ENCODE measurements around the gene SLC52A3. TPM values are rescaled to one million over a fixed set of nuclear protein-coding genes. Genes with fewer than 3 reads are reported as not detected.
A peak's percentile ranks its signal among the peaks of the same experiment; 100 is the strongest.

The SLC52A3 gene
- total and polyA plus RNA-seq, 2 of the 13 experiments (the other 11 are each of a cell fraction or from before 2014, with no cell fraction given) = 0.03 TPM; not detected in 1

DNA sequence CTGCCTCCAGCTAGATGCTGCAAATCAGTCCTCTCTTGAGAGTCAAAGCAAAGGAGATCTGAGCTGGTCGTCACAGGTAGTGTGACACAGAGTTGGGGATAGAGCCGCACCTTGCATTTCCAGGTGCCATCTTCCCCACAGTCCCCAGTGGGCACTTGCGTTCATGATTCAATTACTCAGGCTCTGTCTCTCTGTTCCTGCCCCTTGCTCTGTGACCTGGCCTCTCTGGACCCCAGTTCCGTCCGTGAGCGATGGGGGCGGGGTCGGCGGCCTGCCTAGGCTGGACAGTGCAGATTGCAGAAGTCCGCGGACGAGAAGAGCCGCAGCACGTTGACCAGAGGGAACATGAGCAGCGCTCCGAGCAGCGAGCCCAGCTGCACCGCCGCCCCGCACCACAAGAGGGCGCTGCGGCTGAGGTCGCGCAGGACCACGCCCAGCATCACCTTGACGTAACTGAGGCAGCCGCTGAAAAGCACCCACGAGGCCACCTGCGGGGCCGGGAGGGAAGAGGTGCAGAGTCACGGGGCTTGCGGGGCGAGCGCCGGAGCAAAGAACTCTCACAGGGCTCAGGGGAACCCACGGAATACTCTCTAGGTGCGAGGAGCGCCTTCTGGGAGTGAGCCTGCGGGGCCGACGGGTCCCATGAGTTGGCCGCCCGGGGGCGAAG is 7.4 kb downstream of the SLC52A3 start (continued):
- TF ChIP-seq, protein P1, sequence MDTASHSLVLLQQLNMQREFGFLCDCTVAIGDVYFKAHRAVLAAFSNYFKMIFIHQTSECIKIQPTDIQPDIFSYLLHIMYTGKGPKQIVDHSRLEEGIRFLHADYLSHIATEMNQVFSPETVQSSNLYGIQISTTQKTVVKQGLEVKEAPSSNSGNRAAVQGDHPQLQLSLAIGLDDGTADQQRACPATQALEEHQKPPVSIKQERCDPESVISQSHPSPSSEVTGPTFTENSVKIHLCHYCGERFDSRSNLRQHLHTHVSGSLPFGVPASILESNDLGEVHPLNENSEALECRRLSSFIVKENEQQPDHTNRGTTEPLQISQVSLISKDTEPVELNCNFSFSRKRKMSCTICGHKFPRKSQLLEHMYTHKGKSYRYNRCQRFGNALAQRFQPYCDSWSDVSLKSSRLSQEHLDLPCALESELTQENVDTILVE (CRISPR knock-in tag; IDR thresholded peaks at IDR 0.05) = no peak
- TF ChIP-seq HDAC2 (CRISPR knock-in tag; IDR thresholded peaks at IDR 0.05) (no peak; the same call in 1 of the 2 replicates), EED (CRISPR knock-in tag; IDR thresholded peaks at IDR 0.05) (no peak), NONO (IDR thresholded peaks at IDR 0.05) (no peak), NONO (CRISPR knock-in tag; conservative IDR thresholded peaks at IDR 0.05) (peak; percentile 54; the same call in 1 of the 2 replicates), ZNF614 (CRISPR knock-in tag; IDR thresholded peaks at IDR 0.05; ENCODE audit: borderline replicate concordance) (no peak), ZFAT (CRISPR knock-in tag; conservative IDR thresholded peaks at IDR 0.05) (no peak), ZNF749 (CRISPR knock-in tag; IDR thresholded peaks at IDR 0.05; ENCODE audit: borderline replicate concordance) (no peak), MZF1 (CRISPR knock-in tag; IDR thresholded peaks at IDR 0.05; ENCODE audit: borderline replicate concordance) (no peak), MAFK (conservative IDR thresholded peaks at IDR 0.05 in 1 of 2, IDR thresholded peaks at IDR 0.05 in 1 of 2; ENCODE audit: low read length in 2 of 2) (no peak), ZFYVE20 (CRISPR knock-in tag; IDR thresholded peaks at IDR 0.05; ENCODE audit: borderline replicate concordance, low read depth) (no peak), ZSCAN22 (CRISPR knock-in tag; IDR thresholded peaks at IDR 0.05) (no peak), KLF9 (CRISPR knock-in tag; IDR thresholded peaks at IDR 0.05; ENCODE audit: low read depth) (0 out of 2 replicates have a peak, but pooled peaks have one; percentile 50), SRSF1 (optimal IDR thresholded peaks at IDR 0.05; ENCODE audit: low read depth, low read length) (no peak), ZNF317 (CRISPR knock-in tag; IDR thresholded peaks at IDR 0.05) (no peak), HNRNPH1 (optimal IDR thresholded peaks at IDR 0.05; ENCODE audit: low read depth, low read length) (no peak), PITX1 (CRISPR knock-in tag; IDR thresholded peaks at IDR 0.05) (peak; percentile 52; the same call in 1 of the 2 replicates), ZNF205 (CRISPR knock-in tag; IDR thresholded peaks at IDR 0.05) (no peak), AHR (CRISPR knock-in tag; IDR thresholded peaks at IDR 0.05) (no peak), TBP (CRISPR knock-in tag; IDR thresholded peaks at IDR 0.05) (no peak), HMG20B (CRISPR knock-in tag; conservative IDR thresholded peaks at IDR 0.05) (0 out of 2 replicates have a peak, but pooled peaks have one; percentile 36), EP300 (IDR thresholded peaks at IDR 0.05; ENCODE audit: low read depth in 2 of 2, low read length in 2 of 2) (peak in 1 of 2 experiments; percentile 42; a peak in 1 of 4 replicates), EP300 (CRISPR knock-in tag; IDR thresholded peaks at IDR 0.05; ENCODE audit: borderline replicate concordance) (no peak), NFRKB (IDR thresholded peaks at IDR 0.05) (no peak)
- TF ChIP-seq, protein P2, sequence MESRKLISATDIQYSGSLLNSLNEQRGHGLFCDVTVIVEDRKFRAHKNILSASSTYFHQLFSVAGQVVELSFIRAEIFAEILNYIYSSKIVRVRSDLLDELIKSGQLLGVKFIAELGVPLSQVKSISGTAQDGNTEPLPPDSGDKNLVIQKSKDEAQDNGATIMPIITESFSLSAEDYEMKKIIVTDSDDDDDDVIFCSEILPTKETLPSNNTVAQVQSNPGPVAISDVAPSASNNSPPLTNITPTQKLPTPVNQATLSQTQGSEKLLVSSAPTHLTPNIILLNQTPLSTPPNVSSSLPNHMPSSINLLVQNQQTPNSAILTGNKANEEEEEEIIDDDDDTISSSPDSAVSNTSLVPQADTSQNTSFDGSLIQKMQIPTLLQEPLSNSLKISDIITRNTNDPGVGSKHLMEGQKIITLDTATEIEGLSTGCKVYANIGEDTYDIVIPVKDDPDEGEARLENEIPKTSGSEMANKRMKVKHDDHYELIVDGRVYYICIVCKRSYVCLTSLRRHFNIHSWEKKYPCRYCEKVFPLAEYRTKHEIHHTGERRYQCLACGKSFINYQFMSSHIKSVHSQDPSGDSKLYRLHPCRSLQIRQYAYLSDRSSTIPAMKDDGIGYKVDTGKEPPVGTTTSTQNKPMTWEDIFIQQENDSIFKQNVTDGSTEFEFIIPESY (CRISPR knock-in tag; IDR thresholded peaks at IDR 0.05) = peak; percentile 87
- TF ChIP-seq, protein P3, sequence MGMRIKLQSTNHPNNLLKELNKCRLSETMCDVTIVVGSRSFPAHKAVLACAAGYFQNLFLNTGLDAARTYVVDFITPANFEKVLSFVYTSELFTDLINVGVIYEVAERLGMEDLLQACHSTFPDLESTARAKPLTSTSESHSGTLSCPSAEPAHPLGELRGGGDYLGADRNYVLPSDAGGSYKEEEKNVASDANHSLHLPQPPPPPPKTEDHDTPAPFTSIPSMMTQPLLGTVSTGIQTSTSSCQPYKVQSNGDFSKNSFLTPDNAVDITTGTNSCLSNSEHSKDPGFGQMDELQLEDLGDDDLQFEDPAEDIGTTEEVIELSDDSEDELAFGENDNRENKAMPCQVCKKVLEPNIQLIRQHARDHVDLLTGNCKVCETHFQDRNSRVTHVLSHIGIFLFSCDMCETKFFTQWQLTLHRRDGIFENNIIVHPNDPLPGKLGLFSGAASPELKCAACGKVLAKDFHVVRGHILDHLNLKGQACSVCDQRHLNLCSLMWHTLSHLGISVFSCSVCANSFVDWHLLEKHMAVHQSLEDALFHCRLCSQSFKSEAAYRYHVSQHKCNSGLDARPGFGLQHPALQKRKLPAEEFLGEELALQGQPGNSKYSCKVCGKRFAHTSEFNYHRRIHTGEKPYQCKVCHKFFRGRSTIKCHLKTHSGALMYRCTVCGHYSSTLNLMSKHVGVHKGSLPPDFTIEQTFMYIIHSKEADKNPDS (CRISPR knock-in tag; IDR thresholded peaks at IDR 0.05) = no peak
